NCI-H2227 (cell line): ENCODE results near the gene GNG5.
"Not testable (repeated sequence)": the region's sequence is repeated elsewhere in the genome, so short reads cannot be mapped to it uniquely, and the experiment has no call there.

ENCODE experiments used
- DNase-seq: peaks from one replicate; lab custom pipeline; 2025; ENCODE audit not compliant: unreplicated experiment; lab: John Stamatoyannopoulos, UW

The GNG5 gene

DNA sequence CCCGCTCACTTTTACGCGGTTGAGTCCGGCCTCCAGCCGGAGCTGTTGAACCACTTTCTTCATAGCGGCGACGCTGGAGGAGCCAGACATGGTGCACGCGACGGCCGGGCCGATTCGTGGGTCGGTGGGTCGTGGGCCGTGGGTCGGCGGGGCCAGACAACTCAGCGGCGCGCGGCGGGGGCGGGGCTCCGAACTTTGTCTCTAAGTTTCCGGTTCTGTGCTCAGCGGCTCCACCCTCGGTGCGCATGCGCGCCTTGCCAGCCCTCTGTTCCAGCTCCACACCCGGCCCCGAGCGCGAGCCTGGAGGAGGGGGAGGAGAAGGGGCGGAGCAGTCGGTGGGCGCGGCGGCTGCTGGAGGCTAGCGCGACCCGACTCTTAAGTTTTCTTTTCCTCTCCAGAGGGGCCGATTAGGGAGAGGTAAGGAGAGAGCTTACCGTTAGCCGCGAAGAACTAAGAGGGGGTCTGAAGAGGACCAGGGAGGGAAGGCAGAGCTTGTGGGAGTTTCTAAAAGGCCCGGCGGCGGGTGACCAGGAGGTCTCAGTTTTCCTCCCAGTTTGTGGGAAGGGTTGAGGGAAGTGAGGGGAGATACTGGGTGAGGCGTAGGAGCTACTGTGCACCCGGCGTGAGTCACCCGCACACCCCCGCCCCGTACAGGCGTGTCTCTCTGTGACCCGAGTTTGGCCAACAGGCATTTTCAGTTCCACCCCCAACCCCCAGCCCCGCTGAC, at the start of gene GNG5, which contains the start of gene SPATA1:
Gene GNG5 (minus strand): TSS at position 580 of the 727 bp plus-strand sequence. CDS start 490 bp downstream, at position 90.
Gene SPATA1 (plus strand): TSS at position 385 of the 727 bp plus-strand sequence. CDS start 9,974 bp downstream, outside the sequence.
- DNase-seq = peak; percentile 98

DNA sequence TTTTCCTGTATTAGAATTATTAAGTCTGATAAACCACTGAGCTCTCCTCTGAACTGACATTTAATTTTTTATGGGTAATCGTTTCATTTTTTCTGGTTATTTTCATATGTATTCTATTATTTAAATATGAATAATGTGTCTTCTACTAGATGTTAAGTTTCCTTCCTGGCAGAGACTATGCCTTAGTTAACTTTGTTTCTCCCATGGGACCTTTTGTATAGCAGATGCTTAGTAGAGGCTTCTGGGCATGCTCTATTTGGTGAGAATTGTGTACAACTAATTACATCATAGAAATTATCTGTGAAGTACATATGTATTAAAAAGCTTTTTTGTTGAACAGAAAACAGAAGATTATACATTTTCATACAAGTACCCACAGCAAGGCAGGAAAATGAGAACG, 44.4 kb upstream of the GNG5 start:
- no peak for DNase-seq

DNA sequence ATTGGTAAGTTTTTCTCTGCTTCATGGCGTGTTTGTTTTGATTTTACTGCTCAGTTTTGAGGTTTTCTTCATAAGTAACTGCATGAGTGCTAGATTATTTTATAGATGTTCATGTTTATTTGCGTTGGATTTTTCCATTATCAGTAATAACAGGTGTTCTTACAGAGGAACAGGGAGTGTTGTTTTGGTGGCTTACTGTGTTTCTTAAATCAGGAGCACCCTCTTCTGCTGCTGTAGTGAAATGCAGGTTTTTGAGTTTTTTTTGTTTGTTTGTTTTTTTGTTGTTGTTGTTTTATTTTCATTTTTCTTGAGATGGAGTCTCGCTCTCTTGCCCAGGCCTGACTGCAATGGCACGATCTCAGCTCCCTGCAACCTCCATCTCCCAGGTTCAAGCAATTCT, 35.3 kb upstream of the GNG5 start:
- DNase-seq = peak; percentile 6

DNA sequence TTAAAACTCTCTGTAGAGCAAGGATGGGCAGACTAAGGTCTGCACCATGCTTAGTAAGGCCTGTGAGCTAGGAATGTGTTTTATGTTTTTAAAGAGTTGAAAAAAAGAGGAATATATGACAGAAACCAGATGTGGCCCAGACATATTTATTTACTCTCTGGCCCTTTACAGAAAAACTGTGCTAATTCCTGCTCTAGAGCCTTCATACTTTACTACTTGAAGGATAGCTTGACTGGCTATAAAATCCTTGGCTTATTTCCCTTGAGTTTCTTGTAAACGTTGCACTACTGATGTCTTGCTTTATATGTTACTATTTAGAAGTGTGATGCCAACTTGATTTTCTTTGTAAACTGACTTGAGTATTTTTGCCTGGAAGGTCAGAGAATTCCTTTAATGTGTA, 34.4 kb upstream of the GNG5 start:
- no peak for DNase-seq

DNA sequence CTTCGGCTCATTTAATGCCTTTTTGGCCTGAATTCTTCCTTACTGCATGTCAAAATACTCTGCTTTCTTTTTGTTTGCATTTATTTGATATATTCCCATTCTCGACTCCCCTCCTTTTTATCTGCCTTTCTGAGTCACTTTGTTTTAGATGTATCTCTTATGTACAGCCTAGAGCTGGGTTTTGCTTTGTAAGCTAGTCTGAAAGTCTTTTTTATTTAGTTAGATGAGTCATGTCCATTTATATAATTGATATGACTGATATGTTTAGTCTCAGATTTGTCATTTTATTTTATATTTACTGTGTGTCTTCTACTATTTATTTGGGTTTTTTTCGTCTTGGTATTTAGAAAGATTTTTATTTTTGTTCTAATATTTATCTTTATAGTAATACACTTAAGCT, 33.6 kb upstream of the GNG5 start:
- DNase-seq = no peak

DNA sequence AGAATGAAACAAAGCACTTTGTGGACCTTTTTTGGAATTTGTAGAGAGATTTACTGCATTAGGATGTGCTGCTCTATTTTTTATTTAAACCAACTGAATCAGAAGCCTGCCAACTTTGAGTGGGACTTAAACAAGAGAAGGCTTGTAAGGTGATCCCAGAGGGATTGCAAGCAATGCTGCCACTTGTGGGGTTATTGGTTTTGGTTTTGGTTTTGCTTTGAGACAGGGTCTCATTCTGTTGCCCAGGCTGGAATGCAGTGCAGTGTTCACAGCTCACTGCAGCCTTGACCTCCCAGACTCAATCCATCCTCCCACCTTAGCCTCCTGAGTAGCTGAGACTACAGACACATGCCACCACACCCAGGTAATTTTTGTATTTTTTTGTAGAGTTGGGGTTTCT, 32.2 kb upstream of the GNG5 start:
- no peak for DNase-seq

DNA sequence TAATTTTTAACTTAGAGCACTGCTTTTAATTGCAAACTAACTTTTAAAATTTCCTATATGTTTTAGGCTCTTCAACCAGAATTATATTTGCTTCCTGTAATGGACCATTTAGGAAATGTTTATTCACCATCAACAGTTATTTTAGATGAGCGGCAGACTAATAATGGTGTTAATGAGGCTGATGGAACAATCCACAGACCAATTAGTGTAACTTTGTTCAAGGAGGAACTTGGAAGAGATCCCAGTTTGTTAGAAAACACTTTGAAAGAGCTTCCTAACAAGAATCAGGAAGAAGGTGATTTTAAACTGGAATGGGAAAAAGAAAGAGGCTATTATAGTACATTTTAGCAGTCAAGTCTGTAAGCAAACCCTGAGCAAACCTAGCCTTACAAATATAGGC, 19.4 kb upstream of the GNG5 start:
- DNase-seq = no peak

DNA sequence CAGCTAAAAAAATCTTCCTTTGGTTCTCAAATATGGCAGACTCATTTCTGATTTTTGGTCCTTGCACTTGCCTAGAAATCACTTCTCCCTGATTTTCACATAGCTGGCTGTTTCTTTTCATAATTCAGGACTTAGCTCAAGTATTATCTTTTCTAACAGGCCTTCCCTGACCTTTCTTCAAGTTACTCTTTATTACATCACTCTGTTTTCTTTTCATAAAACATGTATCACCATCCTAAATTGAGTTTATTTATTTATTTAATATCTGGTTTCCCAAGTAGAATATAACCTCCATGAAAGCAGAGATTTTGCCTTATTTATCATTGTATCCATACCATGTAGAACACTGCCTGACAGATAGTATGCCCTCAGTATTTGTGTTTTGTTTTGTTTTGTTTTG, 18.2 kb upstream of the GNG5 start:
- DNase-seq = no peak

DNA sequence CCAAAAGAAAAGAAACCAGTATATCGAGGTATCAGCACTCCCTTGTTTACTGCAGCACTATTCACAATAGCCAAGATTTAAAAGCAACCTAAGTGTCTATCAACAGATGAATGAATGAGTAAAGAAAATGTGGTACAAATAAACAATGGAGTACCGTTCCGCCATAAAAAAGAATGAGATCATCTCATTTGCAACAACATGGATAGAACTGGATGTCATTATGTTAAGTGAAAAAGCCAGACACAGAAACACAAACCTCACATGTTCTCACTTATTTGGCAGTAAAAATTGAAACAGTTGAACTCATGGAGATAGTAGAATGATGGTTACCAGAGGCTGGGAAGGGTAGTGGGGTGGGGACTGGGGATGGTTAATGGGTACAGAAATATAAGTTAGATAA, 4.3 kb upstream of the GNG5 start:
- no peak for DNase-seq

DNA sequence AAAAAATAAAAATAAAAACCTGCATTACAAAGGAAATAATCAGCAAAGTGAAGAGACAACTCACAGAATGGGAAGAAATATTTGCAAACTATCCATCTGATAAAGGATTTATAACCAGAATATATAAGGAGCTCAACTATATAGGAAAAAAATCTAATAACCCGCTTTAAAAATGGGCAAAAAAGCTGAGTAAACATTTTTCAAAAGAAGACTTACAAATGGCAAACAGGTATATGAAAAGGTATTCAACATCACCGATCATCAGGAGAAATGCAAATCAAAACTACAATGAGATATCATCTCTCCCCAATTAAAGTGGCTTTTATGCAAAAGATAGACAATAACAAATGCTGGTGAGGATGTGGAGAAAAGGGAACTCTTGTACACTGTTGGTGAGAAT, 3.8 kb upstream of the GNG5 start:
- DNase-seq = no peak

DNA sequence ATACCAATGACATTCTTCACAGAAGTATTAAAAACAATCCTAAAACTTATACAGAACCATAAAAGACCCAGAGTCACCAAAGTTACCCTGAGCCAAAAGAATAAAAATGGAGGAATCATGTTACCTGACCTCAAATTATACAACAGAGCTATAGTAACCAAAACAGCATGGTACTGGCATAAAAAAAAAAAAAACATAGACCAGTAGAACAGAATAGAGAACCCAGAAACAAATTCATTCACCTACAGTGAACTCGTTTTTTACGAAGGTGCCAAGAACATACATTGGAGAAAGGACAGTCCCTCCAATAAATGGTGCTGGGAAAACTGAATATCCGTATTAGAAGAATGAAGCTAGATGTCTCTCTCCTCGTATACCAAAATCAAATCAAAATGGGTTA, 2.6 kb upstream of the GNG5 start:
- no peak for DNase-seq

DNA sequence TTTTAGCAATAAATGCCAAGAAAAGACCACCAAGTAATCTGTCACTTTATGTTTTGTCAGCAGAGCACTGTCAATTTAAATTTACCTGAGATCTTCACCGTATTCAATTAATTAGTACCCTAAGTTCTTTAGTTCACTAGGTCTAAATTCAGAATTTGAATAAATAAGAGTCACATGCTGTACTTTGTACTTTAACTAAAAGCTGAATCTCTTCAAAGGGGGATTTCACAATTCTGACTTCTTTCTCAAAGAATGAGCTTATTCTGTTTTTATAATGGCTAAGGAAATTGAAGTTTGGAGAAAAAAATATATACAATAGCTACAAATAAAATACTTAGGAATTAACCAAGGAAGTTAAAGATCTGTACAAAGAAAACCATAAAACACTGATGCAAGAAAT, 2.1 kb upstream of the GNG5 start:
- DNase-seq = no peak

DNA sequence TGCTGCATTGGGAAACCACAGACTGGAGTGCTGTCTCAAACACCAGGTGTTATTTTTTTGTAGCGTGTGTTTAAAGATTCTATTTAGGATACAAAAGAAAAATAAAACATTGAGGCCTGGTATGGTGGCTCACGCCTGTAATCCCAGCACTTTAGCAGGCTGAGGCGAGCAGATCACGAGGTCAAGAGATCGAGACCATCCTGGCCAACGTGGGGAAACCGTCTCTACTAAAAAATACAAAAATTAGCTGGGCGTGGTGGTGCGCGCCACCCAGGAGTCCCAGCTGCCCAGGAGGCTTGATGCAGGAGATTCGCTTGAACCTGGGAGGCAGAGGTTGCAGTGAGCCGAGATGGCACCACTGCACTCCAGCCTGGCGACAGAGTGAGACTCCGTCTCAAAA, 1.5 kb upstream of the GNG5 start:
- not testable (repeated sequence) for DNase-seq

DNA sequence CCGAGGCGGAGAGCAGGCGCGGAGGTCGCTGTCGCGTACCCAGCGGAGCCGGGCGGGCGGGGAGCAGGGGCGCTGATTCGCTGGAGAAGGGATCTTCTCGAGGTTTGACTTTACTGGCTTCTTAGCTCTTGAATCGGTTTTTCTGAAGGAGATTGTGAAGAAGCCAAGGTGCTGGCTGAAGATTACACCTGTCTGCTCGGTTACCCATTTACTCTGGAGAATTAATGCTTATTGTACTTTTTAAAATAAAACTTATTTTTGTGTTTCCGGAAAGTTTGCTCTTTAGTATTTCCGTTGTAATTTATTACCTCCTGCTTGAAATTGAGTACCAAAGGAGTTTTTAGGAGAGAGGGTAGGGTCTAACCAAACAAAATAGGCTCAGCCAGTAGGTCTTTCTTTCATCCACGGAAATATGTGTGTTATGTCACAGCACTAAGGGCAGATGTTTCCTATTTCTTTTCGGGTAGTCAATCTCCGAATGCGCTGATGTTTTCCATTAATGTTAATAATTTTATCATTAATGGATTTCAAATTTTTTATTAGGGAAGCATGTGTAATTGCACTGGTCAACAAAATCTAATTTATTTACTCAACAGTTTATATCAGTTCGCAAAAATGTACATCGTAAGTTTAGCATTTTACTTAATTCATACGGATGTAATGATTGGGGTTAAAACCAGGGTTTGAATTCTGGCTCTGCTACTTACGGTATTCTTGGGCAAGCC, 510 bp upstream of the GNG5 start:
- no peak for DNase-seq

DNA sequence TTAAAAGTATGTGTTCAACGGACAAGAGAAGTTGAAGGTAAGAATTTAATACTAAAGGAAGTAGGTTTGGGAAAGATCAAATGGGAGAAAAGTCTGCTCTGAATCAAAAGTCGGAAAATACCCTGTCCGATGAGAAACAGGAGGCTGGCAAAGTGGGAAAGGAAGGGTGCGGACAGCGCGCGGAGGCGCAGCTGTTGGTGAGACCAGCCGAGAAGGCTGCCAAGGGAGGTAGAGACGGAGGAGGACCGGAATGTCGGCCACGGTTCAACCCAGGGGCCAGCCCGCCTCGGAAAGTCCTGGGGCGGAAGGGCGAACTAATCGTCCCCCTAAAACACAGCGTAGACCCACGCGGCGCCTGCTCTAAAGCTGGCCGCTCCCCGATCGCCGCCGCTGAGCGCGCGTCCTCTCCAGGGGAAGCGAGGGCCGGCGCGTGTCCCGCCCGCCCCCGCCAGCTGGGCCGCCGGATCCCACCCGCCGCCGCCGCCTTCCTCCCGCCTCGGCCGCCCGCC, 834 bp downstream of the GNG5 start:
- DNase-seq = peak; percentile 89

DNA sequence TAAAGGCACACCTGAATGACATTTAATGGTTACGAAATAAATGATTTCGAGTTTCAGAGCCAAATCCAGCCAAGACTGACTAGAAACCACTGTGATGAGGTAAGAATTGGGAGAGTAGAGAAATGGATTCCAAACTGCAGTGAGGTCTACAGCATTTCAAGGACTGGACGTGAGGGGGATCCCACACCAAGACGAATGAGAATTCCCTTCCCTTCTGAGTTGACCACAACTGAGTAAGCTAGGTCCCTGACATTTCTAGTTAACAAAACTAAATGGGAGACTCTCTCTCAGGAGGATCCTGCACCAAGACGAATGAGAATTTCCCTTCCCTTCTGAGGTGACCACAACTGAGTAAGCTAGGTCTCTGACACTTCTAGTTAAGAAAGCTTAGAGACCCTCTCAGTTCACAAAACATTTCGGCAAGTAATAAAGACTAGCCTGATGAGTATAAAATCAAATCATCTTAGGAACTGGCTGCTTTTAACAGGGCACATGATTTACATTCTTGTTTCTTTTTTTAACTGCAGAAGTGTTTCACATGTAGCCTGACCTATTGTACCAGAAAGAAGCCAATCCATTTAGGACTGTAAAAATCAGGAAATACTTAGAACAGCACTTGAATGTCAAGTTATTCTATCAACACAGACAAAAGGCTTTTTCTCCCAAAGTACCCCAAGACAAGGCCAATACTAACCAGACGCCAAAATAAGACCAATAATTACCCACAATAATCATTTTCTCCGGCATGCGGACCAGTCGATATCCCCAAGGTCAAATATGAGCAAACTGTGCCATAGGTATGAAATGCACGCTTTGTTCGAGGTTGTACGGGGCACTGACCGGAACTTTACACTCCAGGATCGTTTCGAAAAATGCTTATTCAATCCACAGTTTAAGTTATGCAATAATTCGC, 1.5 kb downstream of the GNG5 start:
- peak; percentile 9 for DNase-seq

DNA sequence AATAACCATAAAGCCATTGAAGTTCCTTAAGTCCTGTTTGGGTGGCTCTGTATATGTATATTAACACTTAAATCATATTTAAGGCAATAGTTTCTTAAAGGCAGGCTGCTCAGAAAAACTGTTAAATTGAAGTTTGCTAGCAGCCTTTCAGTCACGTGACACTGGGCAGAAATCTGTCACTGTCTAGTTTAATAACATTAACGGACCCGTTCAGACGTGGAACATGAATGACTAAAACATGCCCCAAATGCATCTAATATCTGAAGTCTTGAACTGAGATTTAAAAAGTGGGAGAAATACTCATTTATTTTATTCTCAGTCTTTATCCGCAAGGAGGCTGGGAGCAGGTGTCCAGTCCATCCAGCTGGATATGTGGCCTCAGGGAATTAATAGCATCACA, 3.5 kb downstream of the GNG5 start:
- no peak for DNase-seq

DNA sequence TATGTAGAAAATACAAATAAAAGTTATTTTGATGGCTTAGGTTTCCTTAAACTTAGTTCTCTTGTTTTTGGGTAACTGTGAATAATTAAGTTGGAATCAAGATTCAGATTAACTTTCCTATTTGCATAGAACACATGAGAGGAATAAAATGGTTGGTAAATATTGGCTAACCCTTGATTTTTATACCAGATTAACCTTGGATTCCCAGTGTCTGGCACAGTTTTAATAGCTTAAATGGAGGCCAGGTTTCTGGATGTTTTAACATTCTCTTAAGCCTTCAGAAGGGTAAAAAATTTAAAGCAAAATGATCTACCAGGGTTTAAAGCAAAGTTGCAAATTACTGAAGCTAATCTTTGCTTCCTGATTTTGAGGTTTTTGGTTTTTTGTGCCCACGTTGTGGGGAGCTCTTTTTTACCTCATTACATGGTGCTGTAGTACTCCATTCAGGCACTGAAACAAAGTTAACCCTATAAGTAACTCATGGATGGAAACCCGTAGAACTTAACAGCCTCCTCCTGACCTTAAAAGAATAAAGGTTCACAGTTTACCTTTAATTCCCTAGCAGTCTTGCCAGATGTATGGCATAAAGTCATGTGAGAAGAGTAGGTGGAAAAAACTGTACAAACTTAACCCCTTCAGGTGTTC, 8.6 kb downstream of the GNG5 start:
- no peak for DNase-seq

DNA sequence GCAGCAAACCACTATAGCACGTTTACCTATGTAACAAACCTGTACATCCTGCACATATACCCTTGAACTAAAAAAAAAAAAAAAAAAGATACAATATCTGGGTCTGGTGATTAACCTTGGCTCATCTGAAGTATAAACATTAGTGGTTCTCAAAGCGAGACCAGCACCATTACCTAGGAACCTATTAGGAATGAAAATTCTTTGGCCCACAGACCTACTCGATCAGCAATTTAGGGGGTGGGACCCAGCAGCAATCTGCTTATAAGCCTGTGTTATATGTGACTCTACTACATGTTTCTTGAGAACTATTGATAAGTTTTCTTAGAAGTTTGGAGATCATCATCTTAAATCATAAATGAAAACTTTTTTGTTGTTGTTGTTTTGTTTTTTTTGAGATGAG, 9.9 kb downstream of the GNG5 start:
- no peak for DNase-seq

DNA sequence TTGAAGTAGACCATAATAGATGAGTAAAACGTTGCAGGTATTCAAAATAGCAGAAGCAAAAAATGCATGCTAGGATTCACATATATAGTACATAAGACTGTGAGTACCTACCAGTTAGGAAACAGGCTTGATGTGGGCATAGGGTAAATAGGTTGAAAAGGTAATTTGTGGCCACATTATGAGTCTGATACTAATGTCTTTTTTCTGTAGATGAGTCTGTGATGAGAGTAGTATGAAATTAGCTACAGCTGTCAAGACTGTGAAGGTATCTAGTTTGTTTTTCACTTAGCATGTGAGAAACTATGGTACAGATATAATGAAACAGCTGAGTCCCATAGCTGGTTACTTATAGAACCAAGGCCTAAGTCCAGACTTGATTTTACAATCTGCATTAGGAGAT, 12.6 kb downstream of the GNG5 start:
- no peak for DNase-seq

DNA sequence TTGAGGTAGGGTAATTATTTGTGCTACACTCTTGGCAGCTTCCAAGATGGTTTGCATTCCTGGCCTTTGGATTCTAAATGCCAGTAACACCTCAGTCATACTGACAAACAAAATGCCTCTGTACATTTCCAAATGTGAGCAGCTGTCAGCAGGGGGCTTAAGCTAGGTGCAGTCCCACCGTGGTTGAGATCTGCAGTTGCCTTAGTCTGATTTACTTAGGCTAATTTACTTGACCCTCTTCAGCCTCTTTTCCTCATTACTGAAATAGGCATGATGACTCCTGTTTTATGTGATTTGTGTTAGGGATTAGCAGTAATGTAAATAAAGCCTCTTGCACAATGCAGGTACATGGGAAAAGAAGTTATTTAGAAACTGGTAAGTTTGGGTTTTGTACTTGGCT, 13.7 kb downstream of the GNG5 start:
- DNase-seq = no peak
